Activated CD8-positive, alpha-beta T cell treated with anti-CD3 and anti-CD28 coated beads for 36 hours (primary cell): ENCODE measurements around the gene CELF2. TPM values are rescaled to one million over a fixed set of nuclear protein-coding genes. Genes with fewer than 3 reads are reported as not detected.
A peak's percentile ranks its signal among the peaks of the same experiment; 100 is the strongest.

Experiments used
- ATAC-seq: fragments of 200-7000 bp; cut with Tn5 transposase; one replicate; pipeline ENCODE4 v1.10.0; 2021; ENCODE audit warnings: mild to moderate bottlenecking, moderate library complexity
- CTCF ChIA-PET: fragments of 350-600 bp; sonication (Branson Sonifier 250); formaldehyde crosslinking; loops from one replicate; lab custom pipeline; 2021; ENCODE audit warnings: antibody characterized with exemption; lab: Charles Lee
- POLR2A ChIA-PET: fragments of 350-600 bp; sonication (Branson Sonifier 250); formaldehyde crosslinking; loops from one replicate; lab custom pipeline; 2021; ENCODE audit warnings: antibody characterized with exemption; lab: Charles Lee
- DNase-seq: peaks from one replicate; pipeline ENCODE4 v3.0.0-alpha.2; 2020
- H3K27ac Mint-ChIP-seq: one replicate; pipeline ENCODE4 v1.8.0; 2021; ENCODE audit warnings: mild to moderate bottlenecking, mixed read lengths
- H3K27me3 Mint-ChIP-seq: one replicate; pipeline ENCODE4 v1.8.0; 2021; ENCODE audit warnings: mixed read lengths
- H3K36me3 Mint-ChIP-seq: one replicate; pipeline ENCODE4 v1.8.0; 2021; ENCODE audit warnings: low read depth, mixed read lengths
- H3K4me1 Mint-ChIP-seq: one replicate; pipeline ENCODE4 v1.8.0; 2021; ENCODE audit warnings: low read depth, mixed read lengths
- H3K4me3 Mint-ChIP-seq: one replicate; pipeline ENCODE4 v1.8.0; 2021; ENCODE audit warnings: mild to moderate bottlenecking, moderate library complexity, mixed read lengths
- H3K9me3 Mint-ChIP-seq: one replicate; pipeline ENCODE4 v1.8.0; 2021; ENCODE audit warnings: mixed read lengths
- CTCF ChIP-seq: fragments of 200-600 bp; IDR thresholded peaks from one replicate; pipeline ENCODE4 v1.8.0; 2022; ENCODE audit warnings: antibody characterized with exemption, mild to moderate bottlenecking
- intact Hi-C: fragments of 100-400 bp; cut with micrococcal nuclease; formaldehyde crosslinking; loops from one replicate; pipeline ENCODE4 v1.10.0; 2022
- total RNA-seq, 2 experiments: library from RNA; stranded (reverse); gene quantifications; one replicate each; pipeline ENCODE4 v1.2.3, GENCODE V29; 2021

The CELF2 gene
- total RNA-seq, 2 experiments from 2014 or later, result 132 to 133 TPM

- intact Hi-C loops, result loop anchor here (2.0 kb wide), 1 partner anchor 57 kb away; no protein-coding TSS in a partner anchor
- Mint-ChIP-seq H3K27ac (peak overlapping the region; percentile 92), H3K36me3 (peaks cover 74% of the 10 kb centered on the region), H3K9me3 (no peaks in the 10 kb centered on the region), H3K4me1 (peaks cover 95% of the 10 kb centered on the region), H3K4me3 (peak overlapping the region; percentile 20), H3K27me3 (no peaks in the 10 kb centered on the region)
- no peak for TF ChIP-seq CTCF
- ChIA-PET CTCF (interaction anchor here (0.8 to 2.0 kb wide), 7 partner anchors 9 to 71 kb away, joined by 3 to 14 read pairs (median 4); no protein-coding TSS in a partner anchor), POLR2A (interaction anchor here (0.7 to 7.2 kb wide), 18 partner anchors 8 to 91 kb away, joined by 3 to 64 read pairs (median 7); no protein-coding TSS in a partner anchor)
- no peak for DNase-seq
- peak; percentile 41 for ATAC-seq
Observed at GRCh38 chr10:11235771-11236170, 218.1 kb downstream of the CELF2 start.

DNA sequence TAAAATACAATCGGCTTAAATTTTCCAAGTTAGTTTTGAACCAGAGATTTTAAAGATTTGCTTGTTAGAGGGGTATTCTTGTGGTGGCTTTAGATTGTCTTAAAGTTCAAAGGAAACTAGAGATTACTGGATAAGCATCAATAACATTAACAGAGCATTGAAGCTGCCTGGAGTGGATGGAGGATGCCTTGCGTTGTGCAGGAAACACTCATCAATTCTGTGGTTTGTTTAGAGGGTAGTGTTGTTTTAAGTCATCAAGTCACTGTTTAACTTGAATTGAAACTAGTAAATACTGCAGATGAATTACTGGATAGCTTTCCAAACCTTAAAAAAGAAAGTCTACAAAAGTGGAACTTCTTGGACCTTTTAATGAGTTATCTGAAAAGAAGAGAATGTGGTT lies 218.6 kb downstream of the CELF2 start:
- no peaks in the 10 kb centered on the region for H3K27me3 Mint-ChIP-seq
- H3K4me1 Mint-ChIP-seq, result peaks cover 95% of the 10 kb centered on the region
- ChIA-PET POLR2A (interaction anchor here (0.7 to 7.2 kb wide), 18 partner anchors 9 to 87 kb away, joined by 3 to 64 read pairs (median 7); no protein-coding TSS in a partner anchor), CTCF (interaction anchor here (0.8 to 2.0 kb wide), 8 partner anchors 9 to 72 kb away, joined by 3 to 14 read pairs (median 4); no protein-coding TSS in a partner anchor)
- H3K9me3 Mint-ChIP-seq, result no peaks in the 10 kb centered on the region
- ATAC-seq, result peak; percentile 48
- peak overlapping the region; percentile 92 for H3K27ac Mint-ChIP-seq
- DNase-seq, result peak; percentile 57
- no peak for TF ChIP-seq CTCF
- intact Hi-C loops, result loop anchor here (2.0 kb wide), 1 partner anchor 57 kb away; no protein-coding TSS in a partner anchor
- H3K36me3 Mint-ChIP-seq, result peaks cover 71% of the 10 kb centered on the region
- H3K4me3 Mint-ChIP-seq, result peak overlapping the region; percentile 20

- CTCF ChIA-PET, result interaction anchor here (0.9 to 1.4 kb wide), 2 partner anchors 10 to 64 kb away, joined by 3 read pairs; no protein-coding TSS in a partner anchor
- DNase-seq (peak; percentile 80), ATAC-seq (peak; percentile 37)
- H3K4me1 Mint-ChIP-seq, result peaks cover 96% of the 10 kb centered on the region
- intact Hi-C loops, result loop anchor here (2.0 kb wide), 1 partner anchor 59 kb away; no protein-coding TSS in a partner anchor
- H3K36me3 Mint-ChIP-seq, result peaks cover 69% of the 10 kb centered on the region
- POLR2A ChIA-PET, result interaction anchor here (1.0 to 7.2 kb wide), 7 partner anchors 10 to 89 kb away, joined by 3 to 64 read pairs (median 32); no protein-coding TSS in a partner anchor
- peak overlapping the region; percentile 92 for H3K27ac Mint-ChIP-seq
- TF ChIP-seq CTCF, result no peak
- no peaks in the 10 kb centered on the region for H3K9me3 Mint-ChIP-seq
- no peaks in the 10 kb centered on the region for H3K27me3 Mint-ChIP-seq
- H3K4me3 Mint-ChIP-seq, result peak overlapping the region; percentile 20
Observed at GRCh38 chr10:11237571-11237970, 219.9 kb downstream of the CELF2 start.

GRCh38 chr10:11238893-11239292 lies 221.2 kb downstream of the CELF2 start:
- ATAC-seq (no peak), DNase-seq (no peak)
- Mint-ChIP-seq H3K36me3 (peaks cover 65% of the 10 kb centered on the region), H3K27ac (peak overlapping the region; percentile 83), H3K4me3 (no peak overlapping the region), H3K4me1 (peaks cover 96% of the 10 kb centered on the region), H3K27me3 (no peaks in the 10 kb centered on the region), H3K9me3 (no peaks in the 10 kb centered on the region)
- intact Hi-C loops, result no loop called here
- ChIA-PET CTCF (interaction anchor here (1.0 to 1.2 kb wide), 2 partner anchors 19 to 25 kb away, joined by 3 read pairs; no protein-coding TSS in a partner anchor), POLR2A (interaction anchor here (1.0 to 7.2 kb wide), 5 partner anchors 11 to 74 kb away, joined by 3 to 64 read pairs (median 32); no protein-coding TSS in a partner anchor)
- no peak for TF ChIP-seq CTCF

DNA sequence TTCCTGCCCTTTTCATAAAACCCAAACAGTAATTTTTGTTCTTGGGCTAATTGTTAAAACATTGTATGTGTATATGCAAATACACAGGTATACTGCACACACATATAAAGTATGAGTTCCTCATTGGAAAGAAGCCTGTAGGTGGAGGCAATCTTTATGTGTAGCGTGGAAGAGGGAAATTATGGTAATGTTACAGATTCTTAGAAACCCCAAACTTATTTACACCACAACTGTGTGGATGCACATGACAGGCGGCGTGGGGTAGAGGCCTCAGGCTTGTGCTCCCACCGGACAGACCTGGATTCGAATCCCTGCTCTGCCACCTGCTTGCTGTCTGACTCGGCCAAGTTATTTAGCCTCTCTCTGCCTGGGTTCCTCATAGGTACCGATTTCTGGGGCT lies 223.0 kb downstream of the CELF2 start:
- ChIA-PET POLR2A (interaction anchor here (1.0 kb wide), 1 partner anchor 40 kb away, joined by 3 read pairs; no protein-coding TSS in a partner anchor), CTCF (interaction anchor here (1.1 kb wide), 1 partner anchor 75 kb away, joined by 3 read pairs; no protein-coding TSS in a partner anchor)
- Mint-ChIP-seq H3K27me3 (no peaks in the 10 kb centered on the region), H3K27ac (peak overlapping the region; percentile 83), H3K9me3 (no peaks in the 10 kb centered on the region), H3K4me1 (peaks cover 84% of the 10 kb centered on the region), H3K36me3 (peaks cover 58% of the 10 kb centered on the region), H3K4me3 (no peak overlapping the region)
- no peak for TF ChIP-seq CTCF
- ATAC-seq (no peak), DNase-seq (no peak)
- intact Hi-C loops, result no loop called here
